COLO668 (cell line): ENCODE data around the gene THOC5.
"Not testable (repeated sequence)": the region's sequence is repeated elsewhere in the genome, so short reads cannot be mapped to it uniquely, and the experiment has no call there.

Experiments
- DNase-seq: peaks from one replicate; lab custom pipeline; 2025; ENCODE audit not compliant: unreplicated experiment; lab: John Stamatoyannopoulos, UW

Gene THOC5

GRCh38 chr22:29563652-29564460 is 10.3 kb upstream of the THOC5 start:
- DNase-seq = no peak

- DNase-seq = no peak
Measured at GRCh38 chr22:29559853-29560252, 6.3 kb upstream of the THOC5 start.

DNA sequence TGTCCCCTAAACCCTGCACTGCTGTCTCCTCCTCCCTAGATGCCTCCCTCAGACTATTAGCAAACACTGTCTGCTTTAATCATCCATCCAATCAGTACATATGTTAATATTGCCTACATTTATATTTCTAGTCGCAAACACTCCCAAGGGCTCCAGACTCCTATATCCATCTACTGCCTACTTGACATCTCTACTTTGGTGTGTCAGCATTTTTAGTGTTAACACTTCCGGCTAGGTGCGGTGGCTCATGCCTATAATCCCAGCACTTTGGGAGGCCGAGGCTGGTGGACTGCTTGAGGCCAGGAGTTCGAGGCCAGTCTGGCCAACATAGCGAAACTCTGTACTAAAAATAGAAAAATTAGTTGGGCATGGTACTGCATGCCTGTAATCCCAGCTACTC is 5.5 kb upstream of the THOC5 start:
- DNase-seq = no peak

DNA sequence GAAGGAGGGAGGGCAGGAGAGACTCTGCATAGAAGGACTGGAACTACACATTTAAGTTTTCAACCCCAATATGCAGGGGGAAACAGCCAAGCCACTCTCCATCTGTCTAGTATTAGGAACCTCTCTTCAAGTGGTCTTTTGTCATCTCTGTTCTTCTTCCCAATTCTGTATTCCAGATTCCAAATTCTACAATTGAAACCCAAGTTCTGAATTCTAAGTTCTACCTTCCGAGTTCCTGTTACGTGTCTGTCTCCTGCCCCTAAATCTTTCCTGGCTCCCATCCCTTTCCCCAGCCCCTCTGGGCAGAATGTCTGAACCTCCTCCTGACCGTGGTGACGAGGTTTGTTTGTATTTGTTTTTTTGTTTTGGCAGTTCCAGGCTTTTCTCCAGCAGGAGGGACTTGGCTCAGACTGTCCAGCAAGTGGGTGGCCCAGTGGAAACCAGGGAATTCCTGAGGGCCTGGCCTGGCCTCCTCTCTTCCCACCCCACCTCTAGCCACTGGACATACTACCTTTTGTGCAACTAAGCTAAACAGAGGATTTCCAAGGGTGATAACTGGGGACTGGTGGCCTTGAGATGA is 1.6 kb upstream of the THOC5 start:
- no peak for DNase-seq

- not testable (repeated sequence) for DNase-seq
Measured at GRCh38 chr22:29552357-29552756, 1.2 kb downstream of the THOC5 start.

- no peak for DNase-seq
Measured at GRCh38 chr22:29550005-29550404, 3.6 kb downstream of the THOC5 start.

DNA sequence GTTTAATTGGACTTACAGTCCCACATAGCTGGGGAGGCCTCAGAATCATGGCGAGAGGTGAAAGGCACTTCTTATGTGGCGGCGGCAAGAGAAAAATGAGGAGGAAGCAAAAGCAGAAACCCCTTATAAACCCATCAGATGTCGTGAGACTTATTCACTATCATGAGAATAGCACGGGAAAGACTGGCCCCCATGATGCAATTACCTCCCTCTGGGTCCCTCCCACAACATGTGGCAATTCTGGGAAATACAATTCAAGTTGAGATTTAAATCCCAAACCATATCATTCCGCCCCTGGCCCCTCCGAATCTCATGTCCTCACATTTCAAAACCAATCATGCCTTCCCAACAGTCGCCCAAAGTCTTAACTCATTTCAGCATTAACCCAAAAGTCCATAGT is 8.5 kb downstream of the THOC5 start:
- DNase-seq = not testable (repeated sequence)

GRCh38 chr22:29541845-29542244 is 11.7 kb downstream of the THOC5 start:
- no peak for DNase-seq

- DNase-seq = no peak
Measured at GRCh38 chr22:29539105-29539504, 14.5 kb downstream of the THOC5 start.

DNA sequence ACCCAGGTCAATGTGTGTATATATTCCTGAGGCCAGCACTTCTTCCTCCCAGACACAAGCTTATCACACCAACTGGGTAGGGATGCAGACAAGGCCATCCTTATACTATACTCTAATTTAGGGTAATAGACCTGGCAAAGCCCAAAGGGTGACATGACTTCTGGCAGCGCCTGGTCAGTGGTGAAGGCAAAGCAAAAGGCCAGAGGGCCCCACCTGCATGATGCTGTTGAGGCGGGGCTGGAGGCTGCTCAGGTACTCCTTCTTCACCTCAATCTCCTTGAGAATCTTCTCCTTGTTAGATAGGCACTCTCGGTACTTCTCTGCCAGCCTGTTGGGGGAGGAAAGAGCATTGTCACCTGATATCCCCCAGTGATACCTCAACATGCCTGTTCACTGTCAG is 17.1 kb downstream of the THOC5 start:
- no peak for DNase-seq

DNA sequence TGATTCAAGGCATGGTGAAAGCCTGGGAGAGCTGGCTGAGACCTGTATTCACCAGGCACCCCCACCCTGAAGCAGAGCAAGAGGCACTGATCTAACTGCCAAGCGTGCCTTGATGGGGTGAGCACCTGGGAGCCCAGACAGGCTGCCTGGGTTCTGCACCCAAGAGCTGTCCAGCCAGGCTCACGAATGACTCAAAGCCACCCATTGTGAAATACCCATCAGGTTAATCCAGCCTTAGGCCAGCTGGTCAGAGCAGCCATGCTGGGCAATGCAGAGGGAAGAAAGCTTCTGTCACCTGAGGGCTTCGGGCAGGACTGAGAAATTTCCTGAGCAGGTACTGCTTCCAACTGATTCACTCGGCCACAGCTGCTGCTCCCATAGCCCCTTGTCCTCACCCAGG is 22.1 kb downstream of the THOC5 start:
- DNase-seq = no peak

DNA sequence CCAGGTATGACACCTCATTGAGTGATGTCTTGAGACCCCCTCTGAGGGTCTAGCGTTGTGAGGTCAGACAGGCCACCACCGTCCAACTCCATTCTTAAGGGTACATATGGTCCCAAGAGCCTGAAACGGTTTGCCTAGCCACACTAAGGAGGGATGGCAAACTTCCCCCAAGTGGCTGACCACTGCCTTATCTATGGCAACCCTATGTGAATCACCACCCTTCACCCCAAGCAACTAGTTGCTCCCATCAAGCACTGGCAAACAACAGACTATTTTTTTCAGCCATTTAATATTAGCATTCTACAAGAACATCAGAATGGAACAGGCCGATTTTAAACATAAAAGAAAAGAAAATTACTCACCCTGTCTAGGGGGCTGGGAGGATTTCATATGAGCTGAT is 22.8 kb downstream of the THOC5 start:
- no peak for DNase-seq

- DNase-seq = no peak
Measured at GRCh38 chr22:29528144-29528543, 25.4 kb downstream of the THOC5 start.

DNA sequence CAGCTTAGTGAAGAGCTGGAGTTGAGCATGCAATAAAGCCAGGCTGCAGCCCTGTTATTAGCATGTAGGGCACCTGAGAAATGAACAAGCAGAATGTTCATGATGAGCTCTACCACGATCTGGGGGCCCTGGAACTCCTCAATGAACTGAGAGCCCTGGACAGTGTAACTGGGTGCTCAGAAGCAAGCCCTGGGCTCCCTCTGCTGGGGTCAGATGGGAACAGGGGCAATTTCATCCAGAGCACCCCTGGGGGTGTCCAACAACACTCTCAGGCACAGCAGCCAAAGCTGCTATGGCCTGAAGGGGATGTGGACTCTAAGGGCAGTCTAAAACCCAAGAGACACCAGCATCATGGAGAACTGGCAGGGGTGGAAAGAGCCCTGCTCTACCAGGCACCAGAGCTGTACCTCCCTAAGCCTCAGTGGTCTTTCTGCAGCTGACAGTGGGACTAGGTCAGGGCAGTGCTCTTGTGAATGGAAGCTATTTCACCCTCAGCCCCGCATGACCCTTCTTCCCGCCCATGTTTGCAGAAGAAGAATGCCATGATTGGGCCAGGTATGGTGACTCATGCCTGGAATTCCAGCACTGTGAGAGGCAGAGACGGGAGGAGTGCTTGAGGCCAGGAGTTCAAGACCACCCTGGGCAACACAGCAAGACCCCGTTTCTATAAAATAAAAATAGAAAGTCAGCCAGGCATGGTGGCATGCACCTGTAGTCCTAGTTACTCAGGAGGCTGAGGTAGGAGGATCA is 28.9 kb downstream of the THOC5 start:
- peak; percentile 16 for DNase-seq

GRCh38 chr22:29523761-29524160 is 29.8 kb downstream of the THOC5 start:
- no peak for DNase-seq

GRCh38 chr22:29521526-29521925 is 32.0 kb downstream of the THOC5 start:
- no peak for DNase-seq

GRCh38 chr22:29520851-29521250 is 32.7 kb downstream of the THOC5 start:
- DNase-seq = no peak

DNA sequence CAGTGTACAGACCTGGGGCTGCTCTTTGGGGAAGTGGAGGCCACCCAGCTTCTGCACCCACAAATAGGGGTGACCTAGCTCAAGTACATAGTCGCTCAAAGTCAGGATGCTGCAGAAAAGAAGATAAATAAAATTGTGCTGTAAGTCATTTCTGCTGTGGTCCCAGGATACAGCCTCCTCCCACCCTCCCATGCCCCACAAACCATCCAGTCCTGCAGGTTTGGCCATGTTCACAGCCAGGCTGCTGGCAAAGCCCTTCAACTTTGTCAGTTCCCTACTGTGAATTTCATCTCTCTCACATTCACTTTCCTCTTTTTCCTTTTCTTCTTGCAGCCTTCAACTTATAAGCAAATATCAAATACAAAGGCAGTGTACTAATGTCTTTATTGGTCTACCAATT is 33.6 kb downstream of the THOC5 start:
- no peak for DNase-seq

GRCh38 chr22:29518427-29518826 is 35.1 kb downstream of the THOC5 start:
- no peak for DNase-seq

GRCh38 chr22:29517215-29517908 is 36.2 kb downstream of the THOC5 start:
- DNase-seq = no peak

GRCh38 chr22:29512031-29512430 is 41.5 kb downstream of the THOC5 start:
- no peak for DNase-seq
